Measurements from ENCODE around the gene KLHDC4. TPM values are rescaled to one million over a fixed set of nuclear protein-coding genes. Genes with fewer than 3 reads are reported as not detected.

The KLHDC4 gene
- total RNA-seq, 2 experiments from 2014 or later, result 99.4 to 105 TPM

DNA sequence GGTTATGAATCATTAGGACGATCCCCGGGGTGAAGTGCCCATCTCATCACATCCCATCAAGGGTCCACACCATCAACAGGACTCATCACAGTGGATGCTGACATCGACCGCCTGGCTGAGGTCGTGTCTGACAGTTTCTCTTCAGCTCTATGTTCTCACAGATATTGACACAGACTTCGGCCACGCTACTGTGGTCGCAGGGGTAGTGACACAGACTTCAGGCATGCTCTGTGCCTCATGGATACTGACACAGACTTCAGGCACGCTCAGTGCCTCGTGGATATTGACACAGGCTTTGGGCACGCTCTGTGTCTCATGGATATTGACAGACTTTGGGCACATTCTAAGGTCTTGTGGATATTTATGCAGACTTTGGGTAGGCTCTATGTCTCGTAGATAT is 50.1 kb downstream of the KLHDC4 start:
- no peaks in the 10 kb centered on the region for H3K9me3 Mint-ChIP-seq
- POLR2A ChIA-PET, result interaction anchor here (1.3 kb wide), 1 partner anchor 21 kb away, joined by 3 read pairs; no protein-coding TSS in a partner anchor
- H3K27ac Mint-ChIP-seq, result no peak overlapping the region
- no peaks in the 10 kb centered on the region for H3K27me3 Mint-ChIP-seq
- peaks cover 13% of the 10 kb centered on the region for H3K4me1 Mint-ChIP-seq
- ATAC-seq (ENCODE audit: low read depth) (no peak), DNase-seq (no peak)
- H3K4me3 Mint-ChIP-seq, result no peak overlapping the region
- H3K36me3 Mint-ChIP-seq, result peaks cover 29% of the 10 kb centered on the region

DNA sequence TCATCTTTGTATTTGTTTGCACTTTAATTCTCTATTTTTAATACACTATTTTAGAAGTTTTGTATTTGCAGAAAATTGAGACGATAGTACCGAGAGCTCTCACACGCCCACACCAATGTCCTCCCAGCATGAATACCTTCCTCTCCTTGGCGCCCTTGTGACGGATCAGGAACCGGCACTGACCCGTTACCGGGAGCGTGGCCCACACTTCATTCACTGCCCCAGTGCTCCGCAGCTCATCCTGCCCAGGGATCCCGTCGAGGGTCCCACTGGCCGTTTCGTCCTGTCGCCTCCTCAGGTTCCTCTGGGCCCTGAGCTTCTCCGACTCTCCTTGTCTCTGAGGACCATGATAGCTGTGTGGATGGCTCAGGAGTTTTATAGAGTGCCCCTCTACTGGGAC is 50.6 kb downstream of the KLHDC4 start:
- POLR2A ChIA-PET, result interaction anchor here (0.8 to 1.3 kb wide), 2 partner anchors 20 to 50 kb away, joined by 3 read pairs; partner anchors contain the start of gene KLHDC4
- DNase-seq, result no peak
- H3K4me3 Mint-ChIP-seq, result no peak overlapping the region

DNA sequence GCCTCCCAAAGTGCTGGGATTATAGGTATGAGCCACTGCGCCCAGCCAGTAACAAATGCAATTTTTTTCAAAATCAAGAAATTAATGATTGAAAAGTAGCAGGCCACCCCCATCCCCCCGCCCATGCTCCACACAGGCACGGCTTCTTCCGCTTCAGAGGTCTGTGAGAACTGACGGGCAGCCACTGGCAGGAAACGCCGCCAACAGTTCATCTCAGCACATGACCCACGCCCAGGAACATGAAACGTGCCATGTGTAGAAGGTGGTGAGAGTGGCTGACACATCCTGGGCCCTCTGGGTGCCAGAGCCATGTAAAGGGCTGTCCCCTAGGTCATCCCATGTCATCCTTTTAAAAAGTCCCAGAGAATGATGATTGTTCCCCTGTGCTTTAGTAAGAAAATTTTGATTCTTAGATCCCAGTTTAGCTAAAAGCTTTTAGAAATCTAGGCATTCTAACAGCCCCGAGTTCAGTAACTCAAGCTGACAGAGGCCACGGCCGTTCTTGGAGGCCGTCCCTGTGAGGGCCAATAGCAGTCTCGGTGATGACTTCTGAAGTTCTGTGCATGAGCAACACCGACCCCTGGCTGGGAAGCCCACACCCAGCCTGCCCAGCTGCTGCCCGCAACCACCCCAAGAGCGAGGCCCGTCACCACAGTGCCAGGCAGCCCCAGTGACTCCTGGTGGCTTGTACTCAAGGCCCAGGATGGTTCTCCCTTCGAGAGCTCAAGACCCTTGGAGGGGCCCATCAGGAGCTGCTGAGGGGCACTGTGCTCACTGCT is 52.1 kb downstream of the KLHDC4 start:
- Mint-ChIP-seq H3K36me3 (peaks cover 19% of the 10 kb centered on the region), H3K27ac (peak overlapping the region; percentile 88), H3K4me1 (peaks cover 13% of the 10 kb centered on the region), H3K27me3 (no peaks in the 10 kb centered on the region), H3K4me3 (peak overlapping the region; percentile 50), H3K9me3 (no peaks in the 10 kb centered on the region)
- POLR2A ChIA-PET, result interaction anchor here (0.8 to 1.8 kb wide), 5 partner anchors 9 to 183 kb away, joined by 3 to 6 read pairs (median 3); partner anchors contain the start of gene KLHDC4
- DNase-seq (peak; percentile 59), ATAC-seq (ENCODE audit: low read depth) (peak; percentile 94)

More for the DNA sequence above, 50.6 kb downstream of the KLHDC4 start:
- Mint-ChIP-seq H3K27ac (peak overlapping the region; percentile 56), H3K36me3 (peaks cover 29% of the 10 kb centered on the region), H3K4me1 (peaks cover 13% of the 10 kb centered on the region), H3K27me3 (no peaks in the 10 kb centered on the region), H3K9me3 (no peaks in the 10 kb centered on the region)
- no peak for ATAC-seq (ENCODE audit: low read depth)

DNA sequence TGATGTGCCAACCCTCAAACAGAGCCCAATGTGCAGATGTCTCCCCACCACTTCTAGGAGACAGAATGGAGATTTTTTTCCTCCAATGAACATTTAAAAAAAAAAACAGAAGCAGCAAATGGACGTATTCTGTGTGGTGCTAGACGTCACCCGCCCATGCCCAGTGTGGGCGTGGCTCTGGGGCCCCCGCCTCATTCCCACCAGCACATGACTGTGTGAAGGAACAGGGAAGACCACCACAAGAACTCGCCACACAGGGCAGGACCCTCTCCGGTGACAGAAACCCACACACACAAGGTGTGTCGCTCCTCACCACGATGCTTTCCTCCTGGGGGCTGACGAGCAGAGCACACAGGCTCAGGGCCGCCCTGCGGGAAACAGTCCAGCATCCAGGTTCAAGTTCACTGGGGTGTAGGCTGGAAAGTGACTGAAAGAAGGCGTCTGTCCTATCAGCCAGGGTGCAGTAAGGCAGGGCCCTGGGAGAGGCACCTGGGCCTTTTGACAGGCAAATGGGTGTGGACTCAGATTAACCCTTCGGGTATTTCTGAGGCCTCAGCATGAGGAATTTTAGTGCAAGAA is 53.5 kb downstream of the KLHDC4 start:
- H3K9me3 Mint-ChIP-seq, result no peaks in the 10 kb centered on the region
- H3K27ac Mint-ChIP-seq, result no peak overlapping the region
- no peak for DNase-seq

DNA sequence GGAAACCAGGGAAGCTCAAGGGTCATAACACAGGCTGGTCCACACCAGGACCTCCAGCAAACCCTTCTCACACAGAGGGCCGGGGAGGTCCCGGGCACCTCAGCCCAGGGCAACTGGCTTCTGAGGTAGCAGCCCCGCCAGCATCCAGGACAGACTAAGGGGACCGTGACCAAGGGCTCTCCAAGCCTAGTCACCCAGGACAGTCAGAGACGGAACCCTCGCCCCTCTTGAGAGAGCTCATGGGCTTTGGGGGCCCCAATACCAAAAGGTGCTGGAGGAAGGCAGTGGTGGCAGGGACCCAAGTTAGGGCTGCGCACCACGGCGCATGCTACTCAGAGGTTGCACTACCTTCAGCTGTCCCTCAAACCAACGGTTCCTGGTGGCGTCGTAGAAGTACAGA is 54.9 kb downstream of the KLHDC4 start:
- no peaks in the 10 kb centered on the region for H3K9me3 Mint-ChIP-seq
- no peak overlapping the region for H3K4me3 Mint-ChIP-seq
- H3K4me1 Mint-ChIP-seq, result peaks cover 15% of the 10 kb centered on the region
- no peak for ATAC-seq (ENCODE audit: low read depth)
- H3K36me3 Mint-ChIP-seq, result peaks cover 13% of the 10 kb centered on the region
- DNase-seq, result no peak
- POLR2A ChIA-PET, result interaction anchor here (1.1 kb wide), 1 partner anchor 54 kb away, joined by 6 read pairs; no protein-coding TSS in a partner anchor
- H3K27me3 Mint-ChIP-seq, result no peaks in the 10 kb centered on the region
- no peak overlapping the region for H3K27ac Mint-ChIP-seq

More for the DNA sequence above, 53.5 kb downstream of the KLHDC4 start:
- POLR2A ChIA-PET, result interaction anchor here (0.6 to 1.2 kb wide), 2 partner anchors 8 to 155 kb away, joined by 3 to 4 read pairs; no protein-coding TSS in a partner anchor
- no peak overlapping the region for H3K4me3 Mint-ChIP-seq
- H3K4me1 Mint-ChIP-seq, result peaks cover 15% of the 10 kb centered on the region
- H3K36me3 Mint-ChIP-seq, result peaks cover 16% of the 10 kb centered on the region
- no peaks in the 10 kb centered on the region for H3K27me3 Mint-ChIP-seq
- no peak for ATAC-seq (ENCODE audit: low read depth)

DNA sequence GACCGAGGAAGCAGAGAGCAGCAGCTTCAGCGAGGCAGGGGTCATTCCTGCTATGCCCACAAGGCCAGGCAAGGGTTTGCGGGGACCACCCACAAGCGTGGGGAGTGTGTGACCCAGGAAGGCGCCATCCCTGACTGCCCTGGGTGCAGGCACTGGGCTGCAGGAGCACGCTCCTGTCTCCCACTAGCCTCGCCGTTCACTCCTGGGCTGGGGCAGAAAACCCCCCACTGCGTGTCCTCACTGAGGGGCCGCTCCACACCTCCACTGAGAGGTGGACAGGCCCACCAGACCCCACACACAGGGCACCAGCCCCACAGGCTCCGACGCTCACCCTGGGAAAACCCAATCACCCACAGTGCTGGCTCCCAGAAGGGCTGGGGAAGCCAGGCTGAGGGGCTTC is 56.1 kb downstream of the KLHDC4 start:
- peaks cover 7% of the 10 kb centered on the region for H3K36me3 Mint-ChIP-seq
- DNase-seq, result no peak
- H3K4me1 Mint-ChIP-seq, result peaks cover 15% of the 10 kb centered on the region
- no peak for ATAC-seq (ENCODE audit: low read depth)
- H3K9me3 Mint-ChIP-seq, result no peaks in the 10 kb centered on the region
- POLR2A ChIA-PET, result no interaction called here
- no peak overlapping the region for H3K4me3 Mint-ChIP-seq
- no peak overlapping the region for H3K27ac Mint-ChIP-seq
- H3K27me3 Mint-ChIP-seq, result no peaks in the 10 kb centered on the region

DNA sequence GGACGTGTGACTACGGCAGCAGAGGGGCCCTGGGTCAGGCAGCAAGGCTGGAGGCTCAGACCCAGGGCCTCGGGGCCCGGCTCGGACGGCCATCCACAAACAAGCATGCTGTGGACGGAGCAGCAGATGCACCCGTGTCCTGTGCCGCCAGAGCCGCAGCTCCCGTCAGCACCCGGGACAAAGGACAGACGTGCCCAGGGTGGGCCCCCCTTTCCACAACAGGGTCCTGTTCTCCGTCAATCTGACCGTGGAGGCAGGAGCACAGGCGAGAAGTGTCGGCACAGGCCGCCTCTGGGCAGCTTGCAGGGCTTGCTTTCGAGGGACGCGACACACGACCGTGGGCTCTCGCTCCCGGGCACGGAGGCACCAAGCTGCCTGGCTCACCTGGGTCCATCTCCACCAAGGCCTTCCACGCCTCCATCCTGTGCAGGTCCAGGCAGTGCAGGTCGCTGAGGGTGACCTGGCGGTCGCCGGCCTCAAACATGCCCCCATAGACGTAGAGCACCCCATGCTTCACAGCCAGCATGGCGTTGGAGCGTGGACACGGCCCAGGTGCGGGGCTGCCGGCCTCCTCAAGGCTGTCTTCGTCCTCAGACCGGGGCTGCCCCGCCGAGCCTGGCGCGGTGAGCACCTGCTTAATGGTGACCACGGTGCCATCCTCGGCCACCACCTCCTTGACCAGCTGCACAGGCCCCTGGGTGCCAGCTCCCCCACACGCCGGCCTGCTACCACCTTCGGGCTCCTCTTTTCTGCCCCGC is 56.7 kb downstream of the KLHDC4 start:
- no peaks in the 10 kb centered on the region for H3K27me3 Mint-ChIP-seq
- no peaks in the 10 kb centered on the region for H3K9me3 Mint-ChIP-seq
- DNase-seq, result no peak
- peaks cover 7% of the 10 kb centered on the region for H3K36me3 Mint-ChIP-seq
- peaks cover 15% of the 10 kb centered on the region for H3K4me1 Mint-ChIP-seq
- no peak overlapping the region for H3K27ac Mint-ChIP-seq
- H3K4me3 Mint-ChIP-seq, result no peak overlapping the region
- no peak for ATAC-seq (ENCODE audit: low read depth)
- POLR2A ChIA-PET, result no interaction called here

DNA sequence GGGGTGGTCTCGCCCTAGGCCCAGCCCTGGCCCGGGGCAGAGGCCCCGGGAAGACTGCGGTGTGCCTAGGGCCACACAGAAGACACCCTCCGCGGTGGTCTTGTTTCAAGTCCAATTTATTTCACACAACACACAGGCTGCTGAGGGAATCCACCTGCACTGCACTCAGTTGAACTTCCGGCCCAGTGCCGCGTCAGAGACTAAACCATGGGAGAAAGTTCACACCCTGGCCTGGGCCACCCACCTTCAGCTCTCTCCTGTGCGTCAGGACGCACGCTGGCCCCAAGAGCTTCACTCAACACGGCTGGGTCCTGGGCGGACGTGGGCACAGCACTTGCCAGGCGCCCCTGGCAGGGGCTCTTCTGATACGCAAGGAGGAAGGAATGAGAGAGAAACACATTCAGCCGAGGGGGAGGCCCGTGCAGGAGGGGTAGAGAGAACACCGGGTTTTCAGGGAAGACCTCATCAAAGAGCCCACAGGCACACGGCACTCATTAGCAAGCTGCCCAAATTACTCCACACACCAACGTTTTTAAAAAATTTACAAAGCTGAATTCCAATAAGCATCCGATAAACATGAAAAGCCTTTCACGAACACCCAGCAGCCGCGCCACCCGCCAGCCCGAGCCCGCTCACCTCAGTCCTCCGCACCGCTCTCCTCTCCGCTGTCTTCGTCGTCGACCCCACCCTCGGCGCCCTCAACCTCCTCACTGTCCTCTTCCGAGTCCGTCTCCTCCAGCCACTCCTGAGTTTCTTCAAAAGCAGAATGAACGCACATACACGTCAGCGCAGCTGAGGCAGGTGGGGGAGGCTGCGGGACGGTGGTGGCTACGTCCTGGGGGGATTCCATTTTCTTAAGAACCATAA is 57.8 kb downstream of the KLHDC4 start:
- ATAC-seq (ENCODE audit: low read depth) (no peak), DNase-seq (no peak)
- no peaks in the 10 kb centered on the region for H3K9me3 Mint-ChIP-seq
- no peak overlapping the region for H3K27ac Mint-ChIP-seq
- H3K36me3 Mint-ChIP-seq, result peaks cover 7% of the 10 kb centered on the region
- POLR2A ChIA-PET, result no interaction called here
- peaks cover 10% of the 10 kb centered on the region for H3K4me1 Mint-ChIP-seq
- no peak overlapping the region for H3K4me3 Mint-ChIP-seq
- H3K27me3 Mint-ChIP-seq, result no peaks in the 10 kb centered on the region

DNA sequence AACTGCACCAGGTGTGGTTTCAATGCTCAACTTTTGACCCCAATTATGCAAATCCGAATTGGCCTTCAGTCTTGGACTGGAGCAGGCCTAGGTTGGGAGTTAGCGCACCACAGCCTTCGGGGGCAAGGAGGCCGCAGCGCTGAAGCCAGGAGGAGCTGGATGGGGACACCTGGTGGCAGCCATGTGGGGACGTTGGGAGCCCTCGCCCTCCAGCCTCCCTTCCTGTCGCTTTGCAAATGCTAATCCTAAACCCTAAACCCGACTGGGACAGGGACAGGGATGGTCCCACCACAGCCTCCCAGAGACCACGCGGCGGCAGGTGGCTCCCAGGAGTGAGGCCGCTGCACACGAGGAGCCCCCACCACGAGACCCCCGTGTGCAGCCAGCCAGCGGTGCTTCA is 58.7 kb downstream of the KLHDC4 start:
- DNase-seq (no peak), ATAC-seq (ENCODE audit: low read depth) (no peak)
- POLR2A ChIA-PET, result no interaction called here
- peaks cover 16% of the 10 kb centered on the region for H3K4me1 Mint-ChIP-seq
- no peak overlapping the region for H3K27ac Mint-ChIP-seq
- H3K9me3 Mint-ChIP-seq, result no peaks in the 10 kb centered on the region
- peaks cover 14% of the 10 kb centered on the region for H3K36me3 Mint-ChIP-seq
- H3K4me3 Mint-ChIP-seq, result no peak overlapping the region
- H3K27me3 Mint-ChIP-seq, result no peaks in the 10 kb centered on the region

DNA sequence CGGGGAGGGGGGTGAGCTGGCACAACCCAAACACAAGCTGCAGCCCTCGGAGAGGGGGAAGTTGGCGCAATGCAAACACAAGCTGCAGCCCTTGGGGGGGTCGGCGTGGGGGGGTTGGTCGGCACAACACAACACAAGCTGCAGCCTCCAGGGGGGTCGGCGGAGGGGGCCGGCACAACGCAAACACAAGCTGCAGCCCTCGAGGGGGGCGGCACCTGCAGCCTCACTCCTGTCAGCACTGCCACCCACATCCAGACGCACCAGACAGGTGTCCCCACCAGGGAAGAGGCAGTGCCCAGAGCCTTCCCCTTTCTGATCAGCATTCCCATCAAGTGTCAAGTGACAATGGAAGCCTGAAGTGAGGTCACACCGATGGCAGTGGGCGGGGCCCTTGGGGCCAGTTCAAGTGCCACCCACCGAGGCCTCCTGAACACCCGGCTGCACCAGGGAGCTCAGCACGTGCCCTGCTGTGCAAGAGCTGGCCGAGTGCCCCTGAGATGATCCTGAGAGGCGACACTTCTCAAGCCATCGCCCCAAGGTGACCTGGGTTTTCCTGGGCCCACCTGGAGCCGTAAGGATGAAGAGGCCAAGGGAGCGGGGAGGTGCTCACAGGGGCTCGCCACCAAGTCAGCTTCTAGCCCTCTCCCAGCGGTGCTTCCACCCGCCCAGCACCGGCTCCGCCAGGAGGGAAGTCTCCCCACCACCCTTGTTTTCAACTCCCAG is 59.3 kb downstream of the KLHDC4 start:
- no peak for DNase-seq
- Mint-ChIP-seq H3K9me3 (no peaks in the 10 kb centered on the region), H3K4me1 (peaks cover 22% of the 10 kb centered on the region), H3K36me3 (peaks cover 16% of the 10 kb centered on the region), H3K27me3 (no peaks in the 10 kb centered on the region), H3K4me3 (no peak overlapping the region), H3K27ac (no peak overlapping the region)
- POLR2A ChIA-PET, result no interaction called here
- no peak for ATAC-seq (ENCODE audit: low read depth)

DNA sequence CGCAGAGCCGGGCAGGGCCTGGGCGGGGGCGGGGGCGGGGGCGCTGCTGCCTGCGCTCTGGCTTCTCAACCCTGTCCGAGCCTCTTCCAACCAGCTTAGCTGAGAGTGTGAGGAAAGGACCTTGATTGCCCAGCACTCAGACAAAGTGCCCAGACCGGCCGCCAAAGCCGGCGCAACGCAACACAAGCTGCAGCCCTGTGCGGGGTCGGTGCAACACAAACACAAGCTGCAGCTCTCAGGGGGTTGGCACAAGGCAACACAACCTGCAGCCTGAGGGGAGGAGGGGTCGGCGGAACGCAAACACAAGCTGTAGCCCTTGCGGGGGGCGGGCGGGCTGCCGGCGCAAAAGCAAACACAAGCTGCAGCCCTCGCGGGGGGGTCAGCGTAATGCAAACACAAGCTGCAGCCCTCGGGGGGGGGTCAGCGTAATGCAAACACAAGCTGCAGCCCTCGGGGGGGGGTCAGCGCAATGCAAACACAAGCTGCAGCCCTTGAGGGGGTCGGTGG is 60.0 kb downstream of the KLHDC4 start:
- no peak overlapping the region for H3K4me3 Mint-ChIP-seq
- POLR2A ChIA-PET, result no interaction called here

DNA sequence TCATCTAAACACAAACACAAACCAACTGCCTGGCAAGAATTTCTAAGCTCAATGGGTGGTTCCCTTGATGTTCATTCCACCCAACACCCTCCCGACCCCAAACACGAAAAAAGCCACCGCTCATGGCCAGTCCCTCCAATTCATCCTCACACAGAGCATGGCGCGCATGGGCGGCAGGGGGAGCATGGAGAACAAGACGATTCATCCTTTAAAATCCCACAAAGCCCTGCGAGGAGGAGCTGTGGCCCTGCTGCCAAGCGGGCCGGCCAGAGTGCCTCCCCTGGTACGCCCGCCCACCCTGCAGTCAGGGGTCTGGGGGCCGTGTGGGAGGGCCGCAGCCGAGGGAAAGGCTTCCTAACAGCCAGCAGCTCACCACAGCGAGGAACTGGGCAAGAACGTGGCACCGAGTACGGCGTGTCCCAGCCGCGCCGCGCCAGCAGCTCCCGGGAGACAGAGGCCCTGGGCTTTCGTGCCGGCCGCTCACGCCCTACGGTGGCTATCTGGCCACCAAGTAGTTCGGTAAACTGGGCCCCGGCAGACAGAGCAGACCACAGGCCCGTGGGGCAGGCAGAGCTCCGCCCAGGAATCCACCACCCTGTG is 60.9 kb downstream of the KLHDC4 start:
- no peak overlapping the region for H3K4me3 Mint-ChIP-seq
- H3K36me3 Mint-ChIP-seq, result peaks cover 13% of the 10 kb centered on the region
- H3K4me1 Mint-ChIP-seq, result peaks cover 29% of the 10 kb centered on the region
- POLR2A ChIA-PET, result interaction anchor here (1.3 kb wide), 1 partner anchor 8 kb away, joined by 3 read pairs; no protein-coding TSS in a partner anchor
- ATAC-seq (ENCODE audit: low read depth) (no peak), DNase-seq (no peak)
- no peak overlapping the region for H3K27ac Mint-ChIP-seq
- no peaks in the 10 kb centered on the region for H3K27me3 Mint-ChIP-seq
- H3K9me3 Mint-ChIP-seq, result no peaks in the 10 kb centered on the region

More for the DNA sequence above, 60.0 kb downstream of the KLHDC4 start:
- Mint-ChIP-seq H3K27ac (no peak overlapping the region), H3K9me3 (no peaks in the 10 kb centered on the region), H3K27me3 (no peaks in the 10 kb centered on the region), H3K4me1 (peaks cover 25% of the 10 kb centered on the region), H3K36me3 (peaks cover 16% of the 10 kb centered on the region)
- DNase-seq (no peak), ATAC-seq (ENCODE audit: low read depth) (no peak)
